ENCODE data around the gene ERFE. TPM values are rescaled to one million over a fixed set of nuclear protein-coding genes. Genes with fewer than 3 reads are reported as not detected.

ERFE gene
- polyA plus RNA-seq, 1 donor from 2014 or later: not detected

- H3K27ac ChIP-seq (ENCODE audit: low read length): no peak overlapping the region
- no peaks in the 10 kb centered on the region for H3K9me3 ChIP-seq (ENCODE audit: low read length)
- H3K27me3 ChIP-seq (ENCODE audit: insufficient read depth, low read depth, low read length): no peaks in the 10 kb centered on the region
- no peaks in the 10 kb centered on the region for H3K9me2 ChIP-seq (ENCODE audit: insufficient read depth, low read length)
- no peak overlapping the region for H2AFZ ChIP-seq (ENCODE audit: low read depth, low read length)
- H3K4me3 ChIP-seq (ENCODE audit: low read length): no peak overlapping the region
- no peak overlapping the region for H3K4me2 ChIP-seq (ENCODE audit: low read length)
- H3K9ac ChIP-seq (ENCODE audit: low read length): no peak overlapping the region
- H3K36me3 ChIP-seq (ENCODE audit: insufficient read depth, low read length): no peaks in the 10 kb centered on the region
- no peaks in the 10 kb centered on the region for H4K20me1 ChIP-seq (ENCODE audit: insufficient read depth)
- no peaks in the 10 kb centered on the region for H3F3A ChIP-seq (ENCODE audit: insufficient read depth, low read length, poor library complexity, severe bottlenecking)
- H3K79me2 ChIP-seq (replicated peaks; ENCODE audit: insufficient read depth, low read length): no peaks in the 10 kb centered on the region
- no peak for TF ChIP-seq SMC3 (conservative IDR thresholded peaks at IDR 0.05; ENCODE audit: poor library complexity)
- TF ChIP-seq CTCF (IDR thresholded peaks at IDR 0.05; ENCODE audit: poor library complexity, severe bottlenecking): no peak
Measured at GRCh38 chr2:238133499-238134392, 25.0 kb upstream of the ERFE start.

- no peaks in the 10 kb centered on the region for H3K9me3 ChIP-seq (ENCODE audit: low read length)
- no peaks in the 10 kb centered on the region for H4K20me1 ChIP-seq (ENCODE audit: insufficient read depth)
- H3F3A ChIP-seq (ENCODE audit: insufficient read depth, low read length, poor library complexity, severe bottlenecking): no peaks in the 10 kb centered on the region
- TF ChIP-seq EP300 (conservative IDR thresholded peaks at IDR 0.05; ENCODE audit: poor library complexity, severe bottlenecking) (no peak), MXI1 (conservative IDR thresholded peaks at IDR 0.05; ENCODE audit: poor library complexity, severe bottlenecking) (no peak), EZH2 (IDR thresholded peaks at IDR 0.05; ENCODE audit: borderline replicate concordance, insufficient read depth, low read length, poor library complexity, severe bottlenecking) (no peak), POLR2AphosphoS5 (IDR thresholded peaks at IDR 0.05) (no peak), REST (IDR thresholded peaks at IDR 0.05; ENCODE audit: borderline replicate concordance) (no peak), TAF1 (IDR thresholded peaks at IDR 0.05; ENCODE audit: low read depth) (no peak), CTCF (IDR thresholded peaks at IDR 0.05; ENCODE audit: poor library complexity, severe bottlenecking) (no peak), RAD21 (conservative IDR thresholded peaks at IDR 0.05) (no peak), SMC3 (conservative IDR thresholded peaks at IDR 0.05; ENCODE audit: poor library complexity) (no peak)
- no peak overlapping the region for H3K27ac ChIP-seq (ENCODE audit: low read length)
- no peak overlapping the region for H3K9ac ChIP-seq (ENCODE audit: low read length)
- H3K36me3 ChIP-seq (ENCODE audit: insufficient read depth, low read length): no peaks in the 10 kb centered on the region
- H3K79me2 ChIP-seq (replicated peaks; ENCODE audit: insufficient read depth, low read length): no peaks in the 10 kb centered on the region
- H3K4me3 ChIP-seq (ENCODE audit: low read length): no peak overlapping the region
- no peak overlapping the region for H3K4me2 ChIP-seq (ENCODE audit: low read length)
- no peaks in the 10 kb centered on the region for H3K9me2 ChIP-seq (ENCODE audit: insufficient read depth, low read length)
- H2AFZ ChIP-seq (ENCODE audit: low read depth, low read length): no peak overlapping the region
- H3K27me3 ChIP-seq (ENCODE audit: insufficient read depth, low read depth, low read length): no peaks in the 10 kb centered on the region
Measured at GRCh38 chr2:238134393-238134785, 24.4 kb upstream of the ERFE start.

All from neural cell (in vitro differentiated cells).